ENCODE data around the gene RCC2. TPM values are rescaled to one million over a fixed set of nuclear protein-coding genes. Genes with fewer than 3 reads are reported as not detected.

Gene RCC2
- total RNA-seq, 1 experiment from 2014 or later: 107 TPM

DNA sequence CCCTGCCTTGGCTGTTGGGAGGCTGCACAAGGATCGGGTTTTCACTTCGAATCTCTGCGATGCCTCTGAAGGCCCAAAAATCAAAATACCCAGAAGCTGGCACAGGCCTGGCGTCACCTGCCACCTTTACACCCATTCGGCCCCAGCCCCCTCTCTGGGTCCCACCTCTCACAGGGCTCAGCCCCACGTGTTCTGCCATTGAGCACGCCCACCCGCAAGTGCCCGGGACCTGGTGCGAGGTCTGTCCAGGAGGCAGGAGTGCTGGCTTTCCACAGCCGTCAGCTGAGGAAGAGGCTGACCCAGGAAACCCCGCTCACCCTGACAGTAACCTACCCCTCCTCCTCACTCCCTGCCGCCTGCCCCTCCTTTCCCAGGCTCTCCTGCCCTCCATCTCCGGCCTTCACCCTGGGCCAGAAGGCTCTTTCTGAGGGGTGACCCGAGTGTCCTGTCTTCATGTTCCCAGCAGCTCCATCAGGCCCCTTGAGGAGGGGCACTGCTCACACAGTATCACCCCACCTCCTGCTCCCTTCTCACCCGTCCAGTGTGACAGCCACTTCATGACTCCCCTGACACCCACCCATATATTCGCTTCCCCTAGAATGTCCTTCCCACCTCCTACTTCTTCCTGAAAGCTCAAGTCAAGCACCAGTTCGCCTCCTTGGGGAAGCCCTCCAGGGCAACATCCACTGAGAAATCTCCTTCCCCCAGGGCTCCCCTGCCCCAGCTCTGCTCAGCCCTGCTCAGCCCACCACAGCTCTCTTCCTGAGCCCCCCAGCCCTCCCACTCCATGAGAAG lies 13.5 kb downstream of the RCC2 start:
- intact Hi-C loops (cut with micrococcal nuclease; ENCODE audit: unreplicated experiment): no loop called here
- DNase-seq: no peak
- H3K4me3 Mint-ChIP-seq (ENCODE audit: low read depth, unreplicated experiment): no peak overlapping the region
- CTCF ChIA-PET: no interaction called here
- H3K4me1 Mint-ChIP-seq (ENCODE audit: low read depth, unreplicated experiment): peaks cover 8% of the 10 kb centered on the region
- BruUV-seq (replicated peaks): no TSS peak
- TF ChIP-seq, protein P1, sequence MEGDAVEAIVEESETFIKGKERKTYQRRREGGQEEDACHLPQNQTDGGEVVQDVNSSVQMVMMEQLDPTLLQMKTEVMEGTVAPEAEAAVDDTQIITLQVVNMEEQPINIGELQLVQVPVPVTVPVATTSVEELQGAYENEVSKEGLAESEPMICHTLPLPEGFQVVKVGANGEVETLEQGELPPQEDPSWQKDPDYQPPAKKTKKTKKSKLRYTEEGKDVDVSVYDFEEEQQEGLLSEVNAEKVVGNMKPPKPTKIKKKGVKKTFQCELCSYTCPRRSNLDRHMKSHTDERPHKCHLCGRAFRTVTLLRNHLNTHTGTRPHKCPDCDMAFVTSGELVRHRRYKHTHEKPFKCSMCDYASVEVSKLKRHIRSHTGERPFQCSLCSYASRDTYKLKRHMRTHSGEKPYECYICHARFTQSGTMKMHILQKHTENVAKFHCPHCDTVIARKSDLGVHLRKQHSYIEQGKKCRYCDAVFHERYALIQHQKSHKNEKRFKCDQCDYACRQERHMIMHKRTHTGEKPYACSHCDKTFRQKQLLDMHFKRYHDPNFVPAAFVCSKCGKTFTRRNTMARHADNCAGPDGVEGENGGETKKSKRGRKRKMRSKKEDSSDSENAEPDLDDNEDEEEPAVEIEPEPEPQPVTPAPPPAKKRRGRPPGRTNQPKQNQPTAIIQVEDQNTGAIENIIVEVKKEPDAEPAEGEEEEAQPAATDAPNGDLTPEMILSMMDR (IDR thresholded peaks at IDR 0.05; ENCODE audit: unreplicated experiment): no peak
- peaks cover 62% of the 10 kb centered on the region for H3K36me3 Mint-ChIP-seq (ENCODE audit: insufficient read depth, unreplicated experiment)
- H3K9me3 Mint-ChIP-seq (ENCODE audit: low read depth, unreplicated experiment): no peaks in the 10 kb centered on the region
- H3K27me3 Mint-ChIP-seq (ENCODE audit: unreplicated experiment): no peaks in the 10 kb centered on the region
- H3K27ac Mint-ChIP-seq (ENCODE audit: unreplicated experiment): no peak overlapping the region

DNA sequence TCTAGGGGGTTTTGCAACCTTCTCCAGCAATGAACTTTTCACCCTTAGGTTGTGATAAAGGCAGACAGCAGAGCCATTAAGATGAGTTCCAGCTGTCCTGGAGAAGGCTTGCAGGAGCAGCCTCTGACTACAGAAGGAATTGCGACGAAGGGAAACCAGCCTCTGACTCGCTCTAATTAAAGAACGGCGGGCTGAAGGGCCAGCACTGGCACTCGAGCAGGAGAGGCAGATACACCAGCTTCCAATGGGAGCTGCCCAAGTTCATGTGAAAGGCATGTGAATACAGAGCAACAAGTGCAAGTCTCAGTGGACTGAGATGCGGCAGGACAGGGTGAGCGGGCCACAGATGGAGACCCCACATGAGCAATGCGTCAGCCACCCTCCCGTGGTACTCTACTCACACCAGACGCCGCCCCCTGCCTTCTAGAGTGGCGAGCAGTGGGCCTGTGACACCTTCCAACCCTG lies 15.7 kb downstream of the RCC2 start:
- intact Hi-C loops (cut with micrococcal nuclease; ENCODE audit: unreplicated experiment): loop anchor here (5.0 kb wide), 1 partner anchor 63 kb away; no protein-coding TSS in a partner anchor
- H3K36me3 Mint-ChIP-seq (ENCODE audit: insufficient read depth, unreplicated experiment): peaks cover 63% of the 10 kb centered on the region
- DNase-seq: no peak
- no peak overlapping the region for H3K4me3 Mint-ChIP-seq (ENCODE audit: low read depth, unreplicated experiment)
- TF ChIP-seq, protein P1 (IDR thresholded peaks at IDR 0.05; ENCODE audit: unreplicated experiment): no peak
- BruUV-seq (replicated peaks): no TSS peak
- no peaks in the 10 kb centered on the region for H3K9me3 Mint-ChIP-seq (ENCODE audit: low read depth, unreplicated experiment)
- CTCF ChIA-PET: no interaction called here
- H3K27ac Mint-ChIP-seq (ENCODE audit: unreplicated experiment): peak overlapping the region; percentile 18
- no peaks in the 10 kb centered on the region for H3K27me3 Mint-ChIP-seq (ENCODE audit: unreplicated experiment)
- H3K4me1 Mint-ChIP-seq (ENCODE audit: low read depth, unreplicated experiment): peaks cover 8% of the 10 kb centered on the region

DNA sequence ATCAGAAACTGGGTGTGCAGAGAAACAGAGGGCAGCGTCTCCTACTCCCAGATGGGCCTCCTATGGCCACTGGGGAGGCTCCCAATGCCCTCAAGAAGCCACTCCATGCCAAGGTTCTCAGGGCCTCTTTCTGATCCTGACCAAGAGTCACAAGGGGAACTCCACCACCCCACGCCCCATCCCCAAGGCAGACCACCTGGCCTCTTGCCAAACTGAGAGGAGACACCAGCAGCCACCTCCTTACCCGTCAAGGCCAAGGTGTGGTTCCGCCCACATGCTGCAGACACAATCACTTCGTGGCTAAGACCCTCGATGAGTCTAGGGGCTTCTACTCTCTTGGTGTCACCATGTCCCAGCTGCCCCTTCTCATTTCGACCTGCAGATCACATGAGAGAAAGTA lies 17.0 kb downstream of the RCC2 start:
- H3K4me3 Mint-ChIP-seq (ENCODE audit: low read depth, unreplicated experiment): no peak overlapping the region
- no peaks in the 10 kb centered on the region for H3K27me3 Mint-ChIP-seq (ENCODE audit: unreplicated experiment)
- H3K9me3 Mint-ChIP-seq (ENCODE audit: low read depth, unreplicated experiment): no peaks in the 10 kb centered on the region
- no TSS peak for BruUV-seq (replicated peaks)
- peaks cover 70% of the 10 kb centered on the region for H3K36me3 Mint-ChIP-seq (ENCODE audit: insufficient read depth, unreplicated experiment)
- TF ChIP-seq, protein P1 (IDR thresholded peaks at IDR 0.05; ENCODE audit: unreplicated experiment): no peak
- peaks cover 8% of the 10 kb centered on the region for H3K4me1 Mint-ChIP-seq (ENCODE audit: low read depth, unreplicated experiment)
- H3K27ac Mint-ChIP-seq (ENCODE audit: unreplicated experiment): no peak overlapping the region
- intact Hi-C loops (cut with micrococcal nuclease; ENCODE audit: unreplicated experiment): loop anchor here (5.0 kb wide), 1 partner anchor 65 kb away; no protein-coding TSS in a partner anchor
- DNase-seq: no peak
- CTCF ChIA-PET: interaction anchor here (0.6 kb wide), 1 partner anchor 45 kb away, joined by 3 read pairs; no protein-coding TSS in a partner anchor

DNA sequence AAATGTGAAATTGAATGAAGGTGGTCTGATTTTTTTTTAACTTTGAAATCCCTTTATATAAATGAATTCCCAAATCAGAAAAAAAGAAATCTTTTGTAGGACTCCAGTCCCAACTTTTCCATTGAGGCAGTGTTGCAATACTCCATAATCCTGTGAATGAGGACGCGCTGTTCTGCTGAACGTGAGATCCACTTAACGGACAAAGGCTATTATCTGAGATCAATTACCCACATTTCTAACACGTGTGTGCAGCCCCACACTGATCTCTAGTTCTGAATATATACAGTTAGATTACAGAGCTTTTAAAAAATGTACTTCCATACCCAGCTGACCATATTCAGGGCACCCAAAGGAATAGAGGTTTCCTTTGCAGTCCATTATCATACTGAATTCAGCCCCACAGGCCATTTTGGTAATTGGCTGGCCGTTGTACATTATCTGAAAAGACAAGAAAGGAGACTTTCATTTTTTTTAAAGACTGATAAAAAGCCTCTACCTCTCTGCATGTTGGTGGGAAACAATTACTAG lies 19.0 kb downstream of the RCC2 start:
- TF ChIP-seq, protein P1 (IDR thresholded peaks at IDR 0.05; ENCODE audit: unreplicated experiment): no peak
- Mint-ChIP-seq H3K27ac (ENCODE audit: unreplicated experiment) (no peak overlapping the region), H3K4me3 (ENCODE audit: low read depth, unreplicated experiment) (no peak overlapping the region), H3K9me3 (ENCODE audit: low read depth, unreplicated experiment) (no peaks in the 10 kb centered on the region), H3K4me1 (ENCODE audit: low read depth, unreplicated experiment) (peaks cover 8% of the 10 kb centered on the region), H3K27me3 (ENCODE audit: unreplicated experiment) (no peaks in the 10 kb centered on the region), H3K36me3 (ENCODE audit: insufficient read depth, unreplicated experiment) (peaks cover 70% of the 10 kb centered on the region)
- no peak for DNase-seq
- CTCF ChIA-PET: interaction anchor here (0.6 kb wide), 1 partner anchor 46 kb away, joined by 3 read pairs; no protein-coding TSS in a partner anchor
- intact Hi-C loops (cut with micrococcal nuclease; ENCODE audit: unreplicated experiment): loop anchor here (5.0 kb wide), 1 partner anchor 67 kb away; no protein-coding TSS in a partner anchor
- BruUV-seq (replicated peaks): no TSS peak

All from Calu3 (cell line).